ENCODE measurements around the gene PLSCR4. TPM values are rescaled to one million over a fixed set of nuclear protein-coding genes. Genes with fewer than 3 reads are reported as not detected.

Gene PLSCR4
- total and polyA plus RNA-seq, 2 of the 8 experiments (the other 6 are each of a cell fraction or from before 2014, with no cell fraction given): 1.8 to 2.9 TPM

DNA sequence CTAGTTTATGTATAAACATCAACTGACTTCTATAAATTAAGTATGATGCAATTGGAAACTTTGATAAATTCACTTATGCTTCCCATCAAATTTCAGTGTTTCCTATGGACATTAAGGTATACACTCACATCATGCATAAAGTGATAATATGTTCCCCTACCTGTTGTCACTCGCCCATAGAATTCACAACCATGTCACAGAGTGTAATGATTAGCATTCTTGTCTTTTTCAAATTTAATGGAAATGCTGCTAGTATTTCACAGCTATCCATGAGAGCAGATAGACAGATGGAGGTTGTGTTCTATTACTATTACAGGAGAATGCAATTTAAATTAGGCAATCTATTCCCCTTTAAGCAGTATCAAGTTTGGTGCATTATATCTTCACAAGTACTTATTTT lies 984 bp downstream of the PLSCR4 start:
- ChIA-PET POLR2A (ENCODE audit: partially characterized antibody) (no interaction called here), CTCF (ENCODE audit: partially characterized antibody) (no interaction called here)
- H2BK5ac ChIP-seq (ENCODE audit: low read depth, low read length): no peak overlapping the region
- no peak overlapping the region for H2BK20ac ChIP-seq (ENCODE audit: low read length)
- no peak overlapping the region for H2BK15ac ChIP-seq (ENCODE audit: low read length)
- H4K8ac ChIP-seq (ENCODE audit: extremely low read depth, insufficient read depth, low read length): no peak overlapping the region
- no peaks in the 10 kb centered on the region for H3K79me2 ChIP-seq (ENCODE audit: control insufficient read depth in 1 of 2, insufficient read depth in 2 of 2, low read length in 2 of 2)
- peaks cover 0 to 2% (median 0%) of the 10 kb centered on the region in 4 experiments; a peak in 1 of 7 replicates for H3K4me1 ChIP-seq (replicated peaks in 1 of 4; ENCODE audit: control insufficient read depth in 3 of 4, insufficient read depth in 4 of 4, low read length in 3 of 4)
- no peak overlapping the region for H3K23ac ChIP-seq (ENCODE audit: insufficient read length)
- H3K4ac ChIP-seq (replicated peaks; ENCODE audit: insufficient read length, low read depth, low read length): no peak overlapping the region
- H4K91ac ChIP-seq (replicated peaks; ENCODE audit: insufficient read length, low read length): no peak overlapping the region
- H3K4me3 ChIP-seq (ENCODE audit: extremely low read depth in 1 of 4, insufficient read depth in 2 of 4, low read depth in 3 of 4, low read length in 4 of 4): peak overlapping the region in 2 of 4 experiments; percentile 71; a peak in 4 of 8 replicates
- H2BK120ac ChIP-seq (replicated peaks; ENCODE audit: low read depth, low read length): no peak overlapping the region
- H3K9ac ChIP-seq (replicated peaks in 1 of 4; ENCODE audit: extremely low read depth in 1 of 4, low read depth in 3 of 4, low read length in 3 of 4): no peak overlapping the region
- 74% methylated on average over 1 of the region's 1 CpG; no CpG with 5 or more reads in 1 of the 2 experiments for whole genome bisulfite sequencing, 2 experiments (ENCODE audit: extremely low coverage in 1 of 2, insufficient coverage in 1 of 2, insufficient read length in 1 of 2, insufficient replicate concordance in 2 of 2, low coverage in 1 of 2, low lambda C conversion rate in 2 of 2, missing lambda C conversion rate in 1 of 2)
- H3K14ac ChIP-seq (ENCODE audit: insufficient read length): no peak overlapping the region
- no peaks in the 10 kb centered on the region for H3K79me1 ChIP-seq (ENCODE audit: low read depth, low read length)
- no peak overlapping the region for H3K56ac ChIP-seq (replicated peaks; ENCODE audit: insufficient read length, low read depth, low read length)
- H4K20me1 ChIP-seq (replicated peaks in 1 of 2; ENCODE audit: control insufficient read depth in 1 of 2, insufficient read depth in 2 of 2, low read length in 2 of 2): no peaks in the 10 kb centered on the region
- H3K9me3 ChIP-seq (ENCODE audit: insufficient read depth in 2 of 2, low read depth in 1 of 2, low read length in 1 of 2): no peaks in the 10 kb centered on the region; a peak in 1 of 4 replicates
- H2BK12ac ChIP-seq (ENCODE audit: low read depth, low read length): no peak overlapping the region
- H4K5ac ChIP-seq (ENCODE audit: insufficient read length, low read depth, low read length): no peak overlapping the region
- DNase-seq (ENCODE audit: low read depth in 1 of 2, low spot score in 2 of 2): no peak
- no peaks in the 10 kb centered on the region for H3K36me3 ChIP-seq (ENCODE audit: control insufficient read depth in 2 of 4, insufficient read depth in 4 of 4, low read length in 3 of 4)
- H2AFZ ChIP-seq (ENCODE audit: low read length): no peak overlapping the region
- H3K27ac ChIP-seq (ENCODE audit: low read depth, low read length): no peak overlapping the region
- no peak overlapping the region for H2AK5ac ChIP-seq (ENCODE audit: low read depth, low read length)
- TF ChIP-seq FOSL1 (IDR thresholded peaks at IDR 0.05; ENCODE audit: insufficient read depth, low read depth, low read length): no peak
- TF ChIP-seq NANOG (IDR thresholded peaks at IDR 0.05; ENCODE audit: insufficient read depth, low read depth, low read length, poor library complexity, severe bottlenecking): no peak
- TF ChIP-seq, protein P1, sequence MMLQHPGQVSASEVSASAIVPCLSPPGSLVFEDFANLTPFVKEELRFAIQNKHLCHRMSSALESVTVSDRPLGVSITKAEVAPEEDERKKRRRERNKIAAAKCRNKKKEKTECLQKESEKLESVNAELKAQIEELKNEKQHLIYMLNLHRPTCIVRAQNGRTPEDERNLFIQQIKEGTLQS (IDR thresholded peaks at IDR 0.05; ENCODE audit: insufficient read depth, low read depth, low read length): no peak
- TF ChIP-seq TCF12 (IDR thresholded peaks at IDR 0.05; ENCODE audit: low read depth, low read length): no peak
- TF ChIP-seq KDM4A (IDR thresholded peaks at IDR 0.05; ENCODE audit: low read depth, low read length, severe bottlenecking): no peak
- TF ChIP-seq EP300 (IDR thresholded peaks at IDR 0.05; ENCODE audit: borderline replicate concordance in 1 of 2, low read depth in 2 of 2, low read length in 2 of 2): no peak
- no peak for TF ChIP-seq ASH2L (IDR thresholded peaks at IDR 0.05; ENCODE audit: low read length)
- peaks cover 0 to 5% (median 2%) of the 10 kb centered on the region in 4 experiments; a peak in 2 of 7 replicates for H3K27me3 ChIP-seq (replicated peaks in 1 of 4; ENCODE audit: control insufficient read depth in 3 of 4, extremely low read depth in 1 of 4, insufficient read depth in 3 of 4, low read length in 3 of 4)
- no peaks in the 10 kb centered on the region; the same call in 1 of the 2 replicates for H3K23me2 ChIP-seq (ENCODE audit: low read depth, low read length)
- no peak for FAIRE-seq
- no peak overlapping the region for H3K18ac ChIP-seq (ENCODE audit: extremely low read depth, low read length)
- peak overlapping the region; percentile 68 to 70; a peak in 3 of 4 replicates for H3K4me2 ChIP-seq (ENCODE audit: insufficient read depth in 1 of 2, low read depth in 2 of 2, low read length in 2 of 2)
